SH-SY5Y (cell line): ENCODE measurements around the gene BABAM1.

ENCODE experiments used
- GATA2 ChIP-seq: IDR thresholded peaks from 2 replicates; pipeline ENCODE4 v1.6.1; 2011; ENCODE audit warnings: mild to moderate bottlenecking, low read depth, low read length
- GATA3 ChIP-seq: IDR thresholded peaks from 2 replicates; pipeline ENCODE4 v1.6.1; 2011; ENCODE audit warnings: low read depth, mild to moderate bottlenecking, low read length, moderate library complexity

Gene BABAM1

GRCh38 chr19:17237747-17238706 is 29.2 kb upstream of the BABAM1 start:
- TF ChIP-seq GATA3: no peak
- no peak for TF ChIP-seq GATA2

- TF ChIP-seq GATA2 (no peak), GATA3 (no peak)
These were observed 27.0 kb upstream of the BABAM1 start for GRCh38 chr19:17240062-17240752.

GRCh38 chr19:17240826-17241399 is 26.3 kb upstream of the BABAM1 start:
- TF ChIP-seq GATA3 (no peak), GATA2 (no peak)

GRCh38 chr19:17242431-17243208 is 24.6 kb upstream of the BABAM1 start:
- TF ChIP-seq GATA3 (no peak), GATA2 (no peak)

DNA sequence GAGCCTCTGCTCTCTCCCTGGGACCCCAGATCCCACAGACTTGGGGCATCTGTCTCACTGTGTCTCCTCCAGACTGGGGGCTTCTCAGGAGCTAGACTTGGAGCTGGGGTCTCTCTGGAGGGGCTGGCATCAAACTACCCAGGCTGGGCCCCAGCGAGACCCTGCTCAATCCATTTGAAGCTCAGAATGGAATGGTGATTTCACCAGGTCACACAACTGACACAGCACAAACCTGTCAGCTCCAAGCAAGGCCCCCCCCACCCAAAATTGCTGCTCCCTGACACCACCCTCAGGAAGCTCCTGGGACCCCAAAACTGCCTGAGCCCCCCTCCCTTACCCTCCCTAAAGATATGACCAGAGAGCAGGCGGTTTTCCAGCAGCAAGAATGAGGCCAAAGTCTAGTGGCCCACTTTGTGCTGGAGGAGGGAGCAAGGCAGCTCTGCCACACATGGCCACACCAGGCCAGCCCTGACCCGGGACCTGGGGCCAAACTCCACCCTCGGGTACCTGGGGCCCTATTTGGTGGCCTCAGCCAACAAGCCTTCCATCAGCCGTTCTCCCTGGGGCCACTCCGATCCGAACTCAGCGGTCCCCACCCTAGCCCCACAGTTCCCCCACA is 23.9 kb upstream of the BABAM1 start:
- TF ChIP-seq GATA3 (no peak), GATA2 (no peak)

- no peak for TF ChIP-seq GATA3
- no peak for TF ChIP-seq GATA2
These were observed 23.2 kb upstream of the BABAM1 start for GRCh38 chr19:17243830-17244617.

GRCh38 chr19:17244618-17245534 is 22.4 kb upstream of the BABAM1 start:
- TF ChIP-seq GATA3 (no peak), GATA2 (no peak)

GRCh38 chr19:17245535-17245984 is 21.7 kb upstream of the BABAM1 start, which contains the start of gene NR2F6:
TSS of gene NR2F6 (minus strand) at chr19:17245919. CDS start at chr19:17245220, 699 bp downstream.
- TF ChIP-seq GATA2: no peak
- no peak for TF ChIP-seq GATA3

DNA sequence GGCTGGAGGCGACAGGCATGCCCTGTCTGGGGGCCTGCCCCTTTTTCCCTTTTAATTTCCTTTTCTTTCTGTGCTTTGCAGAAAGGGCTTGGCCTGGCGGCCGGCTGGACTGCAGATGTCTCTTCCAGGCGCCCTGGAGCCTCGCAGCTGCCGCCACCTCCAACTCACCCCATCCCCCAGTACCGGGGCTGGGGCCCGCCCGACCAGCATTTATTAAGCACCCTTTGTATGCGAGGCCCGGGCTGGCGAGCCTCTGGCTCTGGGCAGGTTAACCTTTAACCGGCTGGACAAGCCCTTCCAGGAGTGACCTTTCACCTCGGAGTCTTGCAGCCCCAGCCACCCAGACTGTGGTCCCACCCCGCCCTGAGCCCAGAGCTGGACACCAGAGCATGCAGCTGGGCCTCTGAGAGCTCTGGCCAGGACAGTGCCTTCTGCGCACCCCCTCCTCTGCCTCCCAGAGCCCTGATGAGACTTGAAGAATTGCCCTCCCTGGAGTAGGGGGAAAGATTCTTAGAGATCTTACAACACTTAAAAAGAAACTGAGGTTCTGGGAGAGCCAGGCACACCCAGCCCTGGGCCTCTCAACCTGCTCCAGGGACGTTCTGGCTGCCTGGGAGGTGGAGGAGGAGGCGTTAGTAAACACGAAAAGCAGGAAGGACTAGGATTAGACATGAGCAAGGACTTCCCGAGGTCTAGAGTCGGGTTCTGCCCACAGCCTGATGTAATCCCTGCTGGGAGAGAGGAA is 20.4 kb upstream of the BABAM1 start:
- TF ChIP-seq GATA2: no peak
- TF ChIP-seq GATA3: no peak

DNA sequence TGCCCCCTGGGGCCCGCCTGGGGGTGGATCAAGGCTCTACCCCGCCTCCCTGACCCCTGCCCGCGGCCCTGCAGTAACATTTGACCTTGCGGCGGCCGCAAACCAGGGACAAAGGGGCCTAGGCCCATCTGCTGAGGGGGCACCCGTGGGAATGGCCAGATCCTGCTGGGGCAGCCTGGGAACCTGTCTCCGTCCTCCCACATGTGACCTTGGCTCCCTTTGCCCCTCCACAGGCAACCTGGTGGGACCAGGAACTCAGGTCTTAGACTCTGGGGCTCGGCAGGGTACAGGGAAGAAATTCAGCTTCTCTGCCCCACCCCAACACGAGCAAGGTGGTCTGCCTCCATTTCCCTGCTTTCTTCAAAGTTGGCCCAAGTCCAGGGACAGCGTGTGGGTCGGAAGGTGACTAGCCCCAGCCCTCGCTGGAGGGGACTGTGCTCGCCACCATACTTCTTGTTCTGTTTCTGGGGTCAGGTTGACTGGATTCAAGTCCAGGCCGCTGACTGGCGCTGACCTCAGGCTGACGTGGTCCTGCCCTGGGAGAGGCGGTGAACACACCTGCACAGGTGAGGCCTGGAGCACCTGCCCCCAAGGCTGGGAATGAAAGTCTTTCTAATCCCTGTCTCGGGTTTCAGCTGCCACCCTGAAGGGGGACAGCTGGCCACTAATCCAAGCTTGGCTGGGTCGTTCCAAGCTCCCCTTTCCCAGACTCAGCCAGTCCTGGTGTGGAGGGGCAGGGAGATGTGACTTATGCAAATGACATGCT is 19.0 kb upstream of the BABAM1 start:
- TF ChIP-seq GATA2: no peak
- TF ChIP-seq GATA3: no peak
